GM19328 (cell line): ENCODE results near the gene TBC1D4.

Experiments used
- ATAC-seq: cut with Tn5 transposase; IDR thresholded peaks from one replicate; pipeline ENCODE4 v1.9.1; 2021; ENCODE audit warnings: mild to moderate bottlenecking, moderate library complexity; ENCODE audit not compliant: unreplicated experiment

Gene TBC1D4

DNA sequence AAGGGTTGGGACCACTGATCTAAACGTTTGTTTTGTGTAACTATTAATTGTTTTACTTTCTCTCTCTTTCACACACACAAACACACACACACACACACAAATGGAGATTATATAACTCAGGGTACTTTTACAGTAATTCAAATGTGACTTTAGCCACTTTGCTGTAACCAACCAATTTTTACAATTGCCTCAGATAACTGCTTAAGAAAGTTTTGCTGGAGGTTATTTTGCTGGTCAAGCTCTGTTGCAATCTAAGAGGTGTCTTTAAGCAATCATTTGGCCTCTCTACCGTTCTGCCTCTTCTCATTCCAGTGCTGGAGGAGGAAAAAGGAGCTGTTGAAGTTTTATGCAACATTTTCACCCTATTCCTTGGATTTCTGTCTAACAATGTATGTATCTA is 63.0 kb downstream of the TBC1D4 start:
- ATAC-seq = no peak

DNA sequence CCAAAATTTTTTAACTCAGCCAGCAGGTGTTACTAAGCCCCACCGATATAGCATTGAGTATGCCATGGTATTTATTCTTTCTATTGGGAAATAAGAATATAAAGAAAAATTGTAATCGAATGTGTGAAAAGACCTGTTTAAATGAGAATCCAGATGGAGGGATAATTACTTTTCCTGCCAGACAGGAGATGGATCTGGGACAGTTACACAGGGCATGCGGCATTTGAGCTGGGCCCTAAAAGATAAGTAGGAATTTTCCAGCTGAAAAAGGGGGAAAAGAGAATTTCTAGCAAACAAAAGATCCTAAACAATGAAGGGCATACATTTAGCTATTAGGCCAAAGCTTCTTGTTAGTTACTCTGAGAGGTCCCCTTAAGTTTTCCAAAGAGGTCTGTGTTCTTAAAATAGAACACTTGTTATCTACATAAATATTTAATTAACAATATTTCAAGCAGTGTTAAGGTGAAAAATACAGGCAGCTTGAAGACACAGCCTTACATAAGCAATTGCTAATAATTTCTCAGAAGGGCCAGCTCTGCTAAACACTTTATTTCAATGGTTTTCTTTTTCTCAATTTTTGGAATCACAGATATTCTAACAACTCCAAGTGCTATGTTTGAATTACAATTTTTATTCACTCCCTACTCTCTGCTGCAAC is 63.7 kb downstream of the TBC1D4 start:
- no peak for ATAC-seq

- ATAC-seq = no peak
Measured at GRCh38 chr13:75417656-75418055, 64.3 kb downstream of the TBC1D4 start.

DNA sequence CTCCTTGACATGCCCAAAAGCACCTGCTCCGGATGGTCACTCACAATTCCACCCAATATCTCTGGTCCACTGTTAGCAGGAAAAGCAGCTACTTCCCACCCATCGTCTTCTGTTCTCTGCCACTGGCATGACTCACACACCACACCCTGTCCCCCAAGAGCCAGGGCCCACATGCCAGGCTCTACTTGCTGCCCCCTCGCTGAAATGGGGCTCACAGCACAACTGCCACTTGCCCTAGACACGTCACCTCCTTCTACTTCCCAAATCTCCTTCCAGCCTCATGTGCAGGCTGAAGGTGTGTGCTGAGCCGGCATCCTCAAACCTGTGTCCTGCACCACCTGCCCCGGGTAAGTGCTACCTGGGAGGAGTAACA is 65.0 kb downstream of the TBC1D4 start:
- ATAC-seq = no peak

GRCh38 chr13:75416327-75417011 is 65.5 kb downstream of the TBC1D4 start:
- ATAC-seq = no peak

DNA sequence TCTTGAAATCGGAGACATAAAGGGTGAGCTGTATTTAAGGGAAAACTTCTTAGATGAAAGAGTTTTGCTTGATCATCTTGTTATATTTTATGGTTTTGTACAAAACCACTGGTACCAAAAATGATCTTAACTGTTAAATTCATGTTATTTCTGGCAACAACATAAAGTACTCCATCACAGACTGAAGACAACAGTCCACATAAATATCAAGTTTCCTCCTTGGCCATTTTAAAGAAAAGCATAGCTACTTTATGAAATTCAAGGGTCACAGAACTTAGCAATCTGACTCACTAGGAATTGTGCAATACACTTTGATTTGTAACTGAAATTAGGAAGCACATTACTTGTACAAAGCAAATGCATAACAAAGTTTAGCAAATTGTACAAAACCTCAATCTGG is 66.3 kb downstream of the TBC1D4 start:
- ATAC-seq = no peak

DNA sequence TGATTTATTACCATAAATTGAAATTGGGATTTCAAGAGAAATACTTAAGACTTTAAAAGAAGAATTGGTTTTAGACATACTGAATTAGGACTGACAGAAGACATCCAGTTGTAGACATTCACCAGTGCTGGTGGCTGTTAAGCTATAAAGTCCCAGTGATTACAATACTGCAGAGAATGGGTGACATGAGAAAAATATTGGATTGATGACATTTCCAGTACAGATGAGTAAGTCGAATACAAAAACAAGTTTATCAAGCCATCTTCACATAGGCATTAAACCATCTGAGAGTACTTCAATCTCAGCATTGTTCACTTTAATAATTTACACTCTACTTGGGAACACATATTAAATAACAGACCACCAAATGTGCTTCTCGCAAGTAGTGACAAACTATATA is 66.8 kb downstream of the TBC1D4 start:
- no peak for ATAC-seq

- no peak for ATAC-seq
Measured at GRCh38 chr13:75414036-75414827, 67.7 kb downstream of the TBC1D4 start.

GRCh38 chr13:75411924-75412537 is 69.9 kb downstream of the TBC1D4 start:
- no peak for ATAC-seq

- no peak for ATAC-seq
Measured at GRCh38 chr13:75410207-75410606, 71.8 kb downstream of the TBC1D4 start.

- no peak for ATAC-seq
Measured at GRCh38 chr13:75407998-75408397, 74.0 kb downstream of the TBC1D4 start.

DNA sequence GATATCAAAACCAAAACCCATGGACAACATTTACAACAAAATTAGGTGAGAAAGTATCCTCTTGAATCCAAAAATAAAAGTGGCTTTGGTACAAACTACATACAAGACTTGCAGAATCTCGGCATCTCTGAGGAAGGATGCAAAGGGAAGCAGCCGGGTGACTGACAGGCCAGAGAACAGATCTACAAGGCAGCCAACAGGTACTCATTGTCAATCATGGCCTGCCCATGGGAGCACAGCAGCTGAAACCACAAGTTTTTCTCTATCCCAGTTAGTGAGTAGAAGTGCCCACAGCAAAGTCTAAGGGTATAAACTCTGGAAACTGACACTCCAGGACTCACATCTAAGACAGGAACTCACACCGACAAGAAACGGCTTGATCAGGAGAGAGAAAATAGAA is 74.5 kb downstream of the TBC1D4 start:
- ATAC-seq = no peak

- no peak for ATAC-seq
Measured at GRCh38 chr13:75405976-75406703, 75.8 kb downstream of the TBC1D4 start.

GRCh38 chr13:75404726-75405125 is 77.2 kb downstream of the TBC1D4 start:
- no peak for ATAC-seq

GRCh38 chr13:75402787-75403186 is 79.2 kb downstream of the TBC1D4 start:
- ATAC-seq = no peak

- ATAC-seq = no peak
Measured at GRCh38 chr13:75400775-75401174, 81.2 kb downstream of the TBC1D4 start.

- ATAC-seq = no peak
Measured at GRCh38 chr13:75399879-75400217, 82.1 kb downstream of the TBC1D4 start.

DNA sequence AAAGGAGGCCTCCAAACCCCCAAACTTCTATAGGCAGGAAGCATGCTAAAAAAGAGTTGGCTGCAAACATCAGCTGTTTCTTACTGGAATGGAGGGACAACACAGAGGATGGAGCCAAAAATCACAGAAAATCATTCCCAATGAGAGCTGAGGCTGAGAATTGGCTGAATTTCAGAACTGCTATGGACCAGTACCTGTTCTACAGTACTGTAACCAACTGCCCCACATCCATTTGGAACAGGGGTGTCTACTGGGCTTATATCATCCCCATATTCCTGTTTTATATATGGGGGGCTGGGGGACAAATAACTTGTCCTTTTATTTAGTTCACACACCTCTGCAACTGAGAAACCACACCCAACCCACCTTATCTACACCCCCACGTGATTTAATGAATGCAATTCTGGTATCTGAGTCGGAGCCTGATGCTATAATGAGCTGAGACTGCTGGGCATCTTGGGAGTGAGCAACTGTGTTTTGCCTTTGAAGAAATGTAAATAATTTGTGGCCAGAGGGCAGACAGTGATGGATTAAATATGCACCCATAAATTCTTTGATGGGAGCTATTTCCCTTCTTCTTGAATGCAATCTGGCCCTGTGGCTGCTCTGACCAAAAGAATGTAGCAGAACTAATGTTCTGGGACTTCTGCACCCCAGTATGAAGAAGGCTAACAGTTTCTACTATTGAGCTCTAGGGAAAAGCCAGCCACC is 82.6 kb downstream of the TBC1D4 start:
- no peak for ATAC-seq

- ATAC-seq = no peak
Measured at GRCh38 chr13:75398072-75398471, 83.9 kb downstream of the TBC1D4 start.

DNA sequence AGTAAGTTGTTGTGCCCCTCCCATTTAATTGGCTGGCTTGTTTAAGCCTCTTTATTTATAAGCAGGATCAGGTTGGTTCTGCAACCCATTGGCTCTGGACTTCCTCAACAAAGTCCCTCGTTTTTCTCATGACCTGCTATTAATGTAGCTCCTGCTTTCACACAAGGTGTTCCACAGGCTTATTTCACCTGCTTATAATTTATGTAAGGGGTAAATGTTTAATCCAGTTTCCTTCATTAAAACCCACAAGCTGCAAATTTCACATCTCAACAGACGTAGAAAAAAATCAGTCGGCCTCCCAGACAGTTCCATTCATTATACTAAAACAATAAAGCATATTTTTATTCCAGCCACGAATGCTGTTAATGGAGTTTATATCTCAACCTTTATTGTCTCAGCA is 86.1 kb downstream of the TBC1D4 start:
- ATAC-seq = no peak
